ENCODE measurements around the gene LCP2. TPM values are rescaled to one million over a fixed set of nuclear protein-coding genes. Genes with fewer than 3 reads are reported as not detected.

The LCP2 gene
- total and polyA plus RNA-seq, 2 of the 8 experiments (the other 6 are each of a cell fraction or from before 2014, with no cell fraction given): 0.26 to 0.33 TPM

DNA sequence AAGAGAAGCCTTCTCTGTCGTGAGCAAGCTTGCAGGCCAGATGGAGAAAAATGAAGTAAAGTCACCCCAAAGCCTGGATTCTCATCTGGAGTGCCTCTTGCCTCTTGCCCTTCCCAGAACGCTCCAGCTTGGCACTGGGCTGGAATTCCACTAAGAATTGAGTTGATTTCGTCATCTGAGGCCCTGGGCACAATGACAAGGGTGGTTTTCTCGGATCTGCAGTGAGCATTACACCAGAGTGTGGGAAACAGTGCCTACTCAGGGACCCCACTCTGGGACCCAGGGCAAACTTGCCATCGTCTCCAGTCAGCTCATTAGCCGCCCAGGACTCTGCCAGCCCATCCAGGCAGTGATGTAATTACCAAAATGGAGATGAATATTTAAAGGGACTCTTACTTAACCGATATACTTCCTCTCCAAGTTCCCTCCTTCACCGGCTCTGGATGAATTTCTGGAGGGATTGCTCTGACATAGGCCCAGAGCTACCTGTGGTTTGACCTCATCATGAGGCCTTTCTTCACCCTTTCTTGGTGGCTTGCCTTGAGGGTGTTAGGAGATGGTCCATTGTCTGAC is 44.7 kb upstream of the LCP2 start:
- H3K18ac ChIP-seq (ENCODE audit: extremely low read depth, low read length): no peak overlapping the region
- H4K5ac ChIP-seq (ENCODE audit: insufficient read length, low read depth, low read length): no peak overlapping the region
- no peak overlapping the region for H3K14ac ChIP-seq (ENCODE audit: insufficient read length)
- H3K36me3 ChIP-seq (ENCODE audit: control insufficient read depth in 2 of 4, insufficient read depth in 4 of 4, low read length in 3 of 4): no peaks in the 10 kb centered on the region
- no peak for TF ChIP-seq CTBP2 (IDR thresholded peaks at IDR 0.05; ENCODE audit: borderline replicate concordance, insufficient read depth, insufficient read length, low read length)
- H2BK120ac ChIP-seq (replicated peaks; ENCODE audit: low read depth, low read length): no peak overlapping the region
- no peak overlapping the region for H3K27ac ChIP-seq (ENCODE audit: low read depth, low read length)
- ChIA-PET CTCF (ENCODE audit: partially characterized antibody) (interaction anchor here (1.0 to 5.5 kb wide), 8 partner anchors 12 to 241 kb away, joined by 3 to 22 read pairs (median 4); no protein-coding TSS in a partner anchor), POLR2A (ENCODE audit: partially characterized antibody) (no interaction called here)
- H3K4me2 ChIP-seq (ENCODE audit: insufficient read depth in 1 of 2, low read depth in 2 of 2, low read length in 2 of 2): no peak overlapping the region
- no peak overlapping the region for H3K4me3 ChIP-seq (ENCODE audit: extremely low read depth in 1 of 4, insufficient read depth in 2 of 4, low read depth in 3 of 4, low read length in 4 of 4)
- H4K91ac ChIP-seq (replicated peaks; ENCODE audit: insufficient read length, low read length): no peak overlapping the region
- H3K23ac ChIP-seq (ENCODE audit: insufficient read length): no peak overlapping the region
- no peak overlapping the region for H2AK5ac ChIP-seq (ENCODE audit: low read depth, low read length)
- H2BK15ac ChIP-seq (ENCODE audit: low read length): no peak overlapping the region
- no peak for DNase-seq (ENCODE audit: low read depth in 1 of 2, low spot score in 2 of 2)
- H4K20me1 ChIP-seq (replicated peaks in 1 of 2; ENCODE audit: control insufficient read depth in 1 of 2, insufficient read depth in 2 of 2, low read length in 2 of 2): no peaks in the 10 kb centered on the region
- no peak overlapping the region for H3K4ac ChIP-seq (replicated peaks; ENCODE audit: insufficient read length, low read depth, low read length)
- H2BK5ac ChIP-seq (ENCODE audit: low read depth, low read length): no peak overlapping the region
- FAIRE-seq: no peak
- no peaks in the 10 kb centered on the region for H3K79me1 ChIP-seq (ENCODE audit: low read depth, low read length)
- no peak overlapping the region for H3K9ac ChIP-seq (replicated peaks in 1 of 4; ENCODE audit: extremely low read depth in 1 of 4, low read depth in 3 of 4, low read length in 3 of 4)
- peaks cover 3 to 11% (median 6%) of the 10 kb centered on the region in 4 experiments; a peak in 5 of 7 replicates for H3K4me1 ChIP-seq (replicated peaks in 1 of 4; ENCODE audit: control insufficient read depth in 3 of 4, insufficient read depth in 4 of 4, low read length in 3 of 4)
- no peak overlapping the region for H2AFZ ChIP-seq (ENCODE audit: low read length)
- no peaks in the 10 kb centered on the region for H3K27me3 ChIP-seq (replicated peaks in 1 of 4; ENCODE audit: control insufficient read depth in 3 of 4, extremely low read depth in 1 of 4, insufficient read depth in 3 of 4, low read length in 3 of 4)
- H4K8ac ChIP-seq (ENCODE audit: extremely low read depth, insufficient read depth, low read length): no peak overlapping the region
- no peaks in the 10 kb centered on the region for H3K23me2 ChIP-seq (ENCODE audit: low read depth, low read length)
- H3K56ac ChIP-seq (replicated peaks; ENCODE audit: insufficient read length, low read depth, low read length): no peak overlapping the region
- 81% methylated on average over 8 of the region's 8 CpGs; no CpG with 5 or more reads in 1 of the 2 experiments for WGBS, 2 experiments (ENCODE audit: extremely low coverage in 1 of 2, insufficient coverage in 1 of 2, insufficient read length in 1 of 2, insufficient replicate concordance in 2 of 2, low coverage in 1 of 2, low lambda C conversion rate in 2 of 2, missing lambda C conversion rate in 1 of 2)
- H3K79me2 ChIP-seq (ENCODE audit: control insufficient read depth in 1 of 2, insufficient read depth in 2 of 2, low read length in 2 of 2): no peaks in the 10 kb centered on the region
- H3K9me3 ChIP-seq (ENCODE audit: insufficient read depth in 2 of 2, low read depth in 1 of 2, low read length in 1 of 2): peaks cover 10 to 15% of the 10 kb centered on the region in 2 experiments; a peak in 3 of 4 replicates
- no peak overlapping the region for H2BK20ac ChIP-seq (ENCODE audit: low read length)
- no peak overlapping the region for H2BK12ac ChIP-seq (ENCODE audit: low read depth, low read length)

All from H1 (cell line).